SK-N-SH treated with all-trans-retinoic acid at 6 μM for 48 hours (cell line): ENCODE results near the gene GSS.
"Not testable (repeated sequence)": the region's sequence is repeated elsewhere in the genome, so short reads cannot be mapped to it uniquely, and the experiment has no call there.

Experiments used
- ATAC-seq: fragments of 200-7000 bp; cut with Tn5 transposase; 3 replicates; pipeline ENCODE4 v1.9.1; 2020; ENCODE audit warnings: mild to moderate bottlenecking, moderate library complexity
- ARNTL ChIP-seq: fragments of 450-650 bp; formaldehyde crosslinking; IDR thresholded peaks from 2 replicates; pipeline ENCODE4 v1.5.0; 2020; ENCODE audit warnings: low read depth, mild to moderate bottlenecking, moderate library complexity, borderline replicate concordance
- BACH2 ChIP-seq: fragments of 250-450 bp; sonication (Bioruptor Pico); IDR thresholded peaks from 2 replicates; pipeline ENCODE4 v1.9.0; 2021; ENCODE audit warnings: mild to moderate bottlenecking, borderline replicate concordance
- ESRRG ChIP-seq: fragments of 250-450 bp; sonication (Bioruptor Pico); IDR thresholded peaks from 2 replicates; pipeline ENCODE4 v1.6.1; 2021; ENCODE audit warnings: mild to moderate bottlenecking
- GLIS3 ChIP-seq: fragments of 250-450 bp; sonication (Bioruptor Pico); IDR thresholded peaks from 2 replicates; pipeline ENCODE4 v1.5.0; 2020; ENCODE audit warnings: mild to moderate bottlenecking, moderate library complexity
- ISL1 ChIP-seq: fragments of 250-450 bp; sonication (Bioruptor Pico); IDR thresholded peaks from 2 replicates; pipeline ENCODE4 v2.1.2; 2022; ENCODE audit warnings: mild to moderate bottlenecking, moderate library complexity
- PPARA ChIP-seq: fragments of 250-450 bp; sonication (Bioruptor Pico); IDR thresholded peaks from 2 replicates; pipeline ENCODE4 v1.5.0; 2020; ENCODE audit warnings: mild to moderate bottlenecking, borderline replicate concordance
- RARB ChIP-seq: fragments of 250-450 bp; sonication (Bioruptor Pico); IDR thresholded peaks from 2 replicates; pipeline ENCODE4 v1.8.0; 2021; ENCODE audit warnings: mild to moderate bottlenecking, moderate library complexity
- SNAI2 ChIP-seq: fragments of 250-450 bp; sonication (Bioruptor Pico); IDR thresholded peaks from 2 replicates; pipeline ENCODE4 v1.5.0; 2020; ENCODE audit warnings: mild to moderate bottlenecking, moderate library complexity
- TOX ChIP-seq: fragments of 250-450 bp; sonication (Bioruptor Pico); IDR thresholded peaks from 2 replicates; pipeline ENCODE4 v1.8.0; 2021; ENCODE audit warnings: mild to moderate bottlenecking, moderate library complexity, borderline replicate concordance
- ZC3H10 ChIP-seq: fragments of 250-450 bp; sonication (Bioruptor Pico); IDR thresholded peaks from 2 replicates; pipeline ENCODE4 v1.5.1; 2021; ENCODE audit warnings: mild to moderate bottlenecking, moderate library complexity
- ZFP3 ChIP-seq: fragments of 250-450 bp; sonication (Bioruptor Pico); IDR thresholded peaks from 2 replicates; pipeline ENCODE4 v1.5.0; 2020; ENCODE audit warnings: mild to moderate bottlenecking, moderate library complexity
- ZFP30 ChIP-seq: fragments of 450-650 bp; formaldehyde crosslinking; IDR thresholded peaks from 2 replicates; pipeline ENCODE4 v1.5.0; 2022; ENCODE audit warnings: mild to moderate bottlenecking, moderate library complexity
- ZNF565 ChIP-seq: fragments of 450-650 bp; formaldehyde crosslinking; conservative IDR thresholded peaks from 2 replicates; pipeline ENCODE4 v1.5.0; 2020; ENCODE audit warnings: low read depth, mild to moderate bottlenecking, moderate library complexity
- ZNF70 ChIP-seq: fragments of 450-650 bp; formaldehyde crosslinking; IDR thresholded peaks from 2 replicates; pipeline ENCODE4 v1.5.0; 2020; ENCODE audit warnings: mild to moderate bottlenecking, moderate library complexity
- ZNF8 ChIP-seq: fragments of 450-650 bp; formaldehyde crosslinking; IDR thresholded peaks from 2 replicates; pipeline ENCODE4 v1.5.0; 2020; ENCODE audit warnings: mild to moderate bottlenecking, moderate library complexity
- TF ChIP-seq, protein P1 (sequence below): fragments of 250-450 bp; sonication (Bioruptor Pico); IDR thresholded peaks from 2 replicates; pipeline ENCODE4 v1.8.0; 2021; ENCODE audit warnings: low read depth, mild to moderate bottlenecking, moderate library complexity, borderline replicate concordance
- TF ChIP-seq, protein P2 (sequence below): fragments of 250-450 bp; sonication (Bioruptor Pico); IDR thresholded peaks from 2 replicates; pipeline ENCODE4 v1.5.1; 2021; ENCODE audit warnings: mild to moderate bottlenecking, moderate library complexity
- TF ChIP-seq, protein P3 (sequence below): fragments of 250-450 bp; sonication (Bioruptor Pico); IDR thresholded peaks from 2 replicates; pipeline ENCODE4 v1.5.0; 2020; ENCODE audit warnings: mild to moderate bottlenecking, moderate library complexity
- TF ChIP-seq, protein P4 (sequence below): fragments of 250-450 bp; sonication (Bioruptor Pico); IDR thresholded peaks from 2 replicates; pipeline ENCODE4 v1.5.1; 2020; ENCODE audit warnings: low read depth, mild to moderate bottlenecking, moderate library complexity

Gene GSS

DNA sequence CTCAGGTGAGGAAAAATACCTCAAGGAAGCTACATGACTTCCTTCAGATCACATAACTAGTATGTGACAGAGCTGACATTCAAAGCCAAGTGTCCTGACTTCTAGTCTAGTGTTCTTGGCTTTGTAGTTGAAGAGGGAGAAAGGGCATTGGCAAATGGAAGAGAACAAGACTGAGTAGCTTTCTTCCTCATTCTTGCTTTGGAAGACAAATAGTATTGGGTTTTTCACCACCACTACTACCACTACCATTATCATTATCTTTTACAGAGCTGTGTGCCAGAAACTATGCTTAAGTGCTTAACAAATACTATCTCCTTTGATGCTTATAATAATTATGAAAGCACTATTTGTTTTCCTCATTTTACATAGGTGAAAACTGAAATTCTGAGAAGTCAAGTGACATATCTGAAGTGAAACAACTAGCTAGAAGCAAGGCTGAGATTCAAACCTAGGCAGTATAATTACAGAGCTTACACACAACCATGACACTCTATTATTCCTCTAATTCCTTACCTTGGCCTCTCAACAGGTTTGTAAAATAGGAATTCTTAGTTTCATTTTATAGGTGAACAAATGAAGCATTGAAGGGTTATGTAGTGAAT is 72.4 kb downstream of the GSS start:
- no peak for ATAC-seq
- TF ChIP-seq GLIS3 (CRISPR knock-in tag) (no peak), PPARA (no peak), ZNF70 (no peak), ARNTL (CRISPR knock-in tag) (no peak)

DNA sequence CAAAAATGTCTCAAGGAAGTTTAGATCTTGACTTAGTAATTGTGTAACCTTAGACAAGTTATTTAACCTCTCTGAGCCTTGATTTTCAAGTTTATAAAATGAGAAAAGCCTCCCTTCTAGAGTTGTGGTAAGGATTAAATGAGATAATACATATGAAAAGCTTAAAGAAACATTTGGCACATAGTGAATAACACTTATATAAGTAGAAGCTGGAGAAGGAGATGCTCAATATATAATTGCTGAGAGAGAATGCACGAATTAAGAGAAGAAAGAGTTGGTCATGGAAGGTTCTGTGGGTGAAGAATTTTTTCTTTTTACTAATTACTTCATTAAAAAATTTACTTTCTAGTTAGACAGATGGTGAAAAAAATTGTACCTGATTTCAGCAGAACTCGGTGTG is 73.9 kb downstream of the GSS start:
- TF ChIP-seq TOX (CRISPR knock-in tag) (no peak), ZNF565 (CRISPR knock-in tag) (no peak), BACH2 (CRISPR knock-in tag) (no peak), ZNF70 (no peak), ARNTL (CRISPR knock-in tag) (no peak), ZNF8 (CRISPR knock-in tag) (no peak)
- TF ChIP-seq, protein P1, sequence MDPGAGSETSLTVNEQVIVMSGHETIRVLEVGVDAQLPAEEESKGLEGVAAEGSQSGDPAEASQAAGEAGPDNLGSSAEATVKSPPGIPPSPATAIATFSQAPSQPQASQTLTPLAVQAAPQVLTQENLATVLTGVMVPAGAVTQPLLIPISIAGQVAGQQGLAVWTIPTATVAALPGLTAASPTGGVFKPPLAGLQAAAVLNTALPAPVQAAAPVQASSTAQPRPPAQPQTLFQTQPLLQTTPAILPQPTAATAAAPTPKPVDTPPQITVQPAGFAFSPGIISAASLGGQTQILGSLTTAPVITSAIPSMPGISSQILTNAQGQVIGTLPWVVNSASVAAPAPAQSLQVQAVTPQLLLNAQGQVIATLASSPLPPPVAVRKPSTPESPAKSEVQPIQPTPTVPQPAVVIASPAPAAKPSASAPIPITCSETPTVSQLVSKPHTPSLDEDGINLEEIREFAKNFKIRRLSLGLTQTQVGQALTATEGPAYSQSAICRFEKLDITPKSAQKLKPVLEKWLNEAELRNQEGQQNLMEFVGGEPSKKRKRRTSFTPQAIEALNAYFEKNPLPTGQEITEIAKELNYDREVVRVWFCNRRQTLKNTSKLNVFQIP (CRISPR knock-in tag), result no peak
- TF ChIP-seq, protein P2, sequence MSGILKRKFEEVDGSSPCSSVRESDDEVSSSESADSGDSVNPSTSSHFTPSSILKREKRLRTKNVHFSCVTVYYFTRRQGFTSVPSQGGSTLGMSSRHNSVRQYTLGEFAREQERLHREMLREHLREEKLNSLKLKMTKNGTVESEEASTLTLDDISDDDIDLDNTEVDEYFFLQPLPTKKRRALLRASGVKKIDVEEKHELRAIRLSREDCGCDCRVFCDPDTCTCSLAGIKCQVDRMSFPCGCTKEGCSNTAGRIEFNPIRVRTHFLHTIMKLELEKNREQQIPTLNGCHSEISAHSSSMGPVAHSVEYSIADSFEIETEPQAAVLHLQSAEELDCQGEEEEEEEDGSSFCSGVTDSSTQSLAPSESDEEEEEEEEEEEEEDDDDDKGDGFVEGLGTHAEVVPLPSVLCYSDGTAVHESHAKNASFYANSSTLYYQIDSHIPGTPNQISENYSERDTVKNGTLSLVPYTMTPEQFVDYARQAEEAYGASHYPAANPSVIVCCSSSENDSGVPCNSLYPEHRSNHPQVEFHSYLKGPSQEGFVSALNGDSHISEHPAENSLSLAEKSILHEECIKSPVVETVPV, result no peak
- ATAC-seq, result no peak

DNA sequence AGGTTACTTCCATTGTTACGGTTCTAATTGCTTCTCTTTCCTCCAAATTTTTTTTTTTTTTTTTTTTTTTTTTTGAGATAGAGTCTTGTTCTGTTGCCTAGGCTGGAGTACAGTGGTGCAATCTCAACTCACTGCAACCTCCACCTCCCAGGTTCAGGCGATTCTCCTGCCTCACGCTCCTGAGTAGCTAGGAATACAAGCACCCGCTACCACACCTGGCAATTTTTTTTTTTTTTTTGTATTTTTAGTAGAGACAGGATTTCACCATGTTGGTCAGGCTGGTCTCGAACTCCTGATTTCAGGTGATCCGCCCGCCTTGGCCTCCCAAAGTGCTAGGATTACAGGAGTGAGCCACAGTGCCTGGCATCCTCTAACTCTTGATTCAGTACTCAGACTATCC is 74.6 kb downstream of the GSS start:
- not testable (repeated sequence) for ATAC-seq

DNA sequence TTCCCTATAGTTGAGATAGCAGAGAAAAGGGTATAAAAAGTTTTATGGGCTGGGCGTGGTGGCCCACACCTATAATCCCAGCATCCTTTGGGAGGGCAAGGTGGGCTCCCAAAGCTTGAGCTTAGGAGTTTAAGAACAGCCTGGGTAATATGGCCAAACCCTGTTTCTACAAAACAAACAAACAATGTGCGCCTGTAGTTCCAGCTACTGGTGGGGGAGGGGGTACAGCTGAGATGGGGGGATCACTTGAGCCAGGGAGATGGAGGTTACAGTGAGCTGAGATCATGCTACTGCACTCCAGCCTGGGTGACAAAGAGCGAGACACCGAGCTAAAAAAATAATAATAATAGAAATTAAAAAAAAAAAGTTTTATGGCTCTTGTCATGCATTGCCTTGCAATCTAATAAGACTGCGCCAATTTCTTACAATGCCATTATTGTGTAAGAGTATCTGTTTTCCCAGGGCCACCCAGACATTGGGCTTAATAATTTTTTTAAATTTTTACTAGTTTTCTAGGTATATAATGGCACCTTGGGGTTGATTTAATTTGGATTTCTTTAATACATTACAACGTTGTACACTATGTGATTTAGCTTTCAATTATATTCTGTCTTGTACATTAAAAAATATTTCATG is 75.3 kb downstream of the GSS start:
- TF ChIP-seq BACH2 (CRISPR knock-in tag) (no peak), ZFP3 (no peak), RARB (no peak), ZNF8 (CRISPR knock-in tag) (no peak), TOX (CRISPR knock-in tag) (no peak), ZFP30 (CRISPR knock-in tag) (no peak), SNAI2 (CRISPR knock-in tag) (no peak), GLIS3 (CRISPR knock-in tag) (no peak), ESRRG (CRISPR knock-in tag) (no peak), ZNF70 (no peak), PPARA (no peak), ZC3H10 (CRISPR knock-in tag) (no peak), ISL1 (CRISPR knock-in tag) (no peak), ARNTL (CRISPR knock-in tag) (no peak)
- TF ChIP-seq, protein P2, result no peak
- TF ChIP-seq, protein P3, sequence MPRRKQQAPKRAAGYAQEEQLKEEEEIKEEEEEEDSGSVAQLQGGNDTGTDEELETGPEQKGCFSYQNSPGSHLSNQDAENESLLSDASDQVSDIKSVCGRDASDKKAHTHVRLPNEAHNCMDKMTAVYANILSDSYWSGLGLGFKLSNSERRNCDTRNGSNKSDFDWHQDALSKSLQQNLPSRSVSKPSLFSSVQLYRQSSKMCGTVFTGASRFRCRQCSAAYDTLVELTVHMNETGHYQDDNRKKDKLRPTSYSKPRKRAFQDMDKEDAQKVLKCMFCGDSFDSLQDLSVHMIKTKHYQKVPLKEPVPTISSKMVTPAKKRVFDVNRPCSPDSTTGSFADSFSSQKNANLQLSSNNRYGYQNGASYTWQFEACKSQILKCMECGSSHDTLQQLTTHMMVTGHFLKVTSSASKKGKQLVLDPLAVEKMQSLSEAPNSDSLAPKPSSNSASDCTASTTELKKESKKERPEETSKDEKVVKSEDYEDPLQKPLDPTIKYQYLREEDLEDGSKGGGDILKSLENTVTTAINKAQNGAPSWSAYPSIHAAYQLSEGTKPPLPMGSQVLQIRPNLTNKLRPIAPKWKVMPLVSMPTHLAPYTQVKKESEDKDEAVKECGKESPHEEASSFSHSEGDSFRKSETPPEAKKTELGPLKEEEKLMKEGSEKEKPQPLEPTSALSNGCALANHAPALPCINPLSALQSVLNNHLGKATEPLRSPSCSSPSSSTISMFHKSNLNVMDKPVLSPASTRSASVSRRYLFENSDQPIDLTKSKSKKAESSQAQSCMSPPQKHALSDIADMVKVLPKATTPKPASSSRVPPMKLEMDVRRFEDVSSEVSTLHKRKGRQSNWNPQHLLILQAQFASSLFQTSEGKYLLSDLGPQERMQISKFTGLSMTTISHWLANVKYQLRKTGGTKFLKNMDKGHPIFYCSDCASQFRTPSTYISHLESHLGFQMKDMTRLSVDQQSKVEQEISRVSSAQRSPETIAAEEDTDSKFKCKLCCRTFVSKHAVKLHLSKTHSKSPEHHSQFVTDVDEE, result no peak
- TF ChIP-seq, protein P4, sequence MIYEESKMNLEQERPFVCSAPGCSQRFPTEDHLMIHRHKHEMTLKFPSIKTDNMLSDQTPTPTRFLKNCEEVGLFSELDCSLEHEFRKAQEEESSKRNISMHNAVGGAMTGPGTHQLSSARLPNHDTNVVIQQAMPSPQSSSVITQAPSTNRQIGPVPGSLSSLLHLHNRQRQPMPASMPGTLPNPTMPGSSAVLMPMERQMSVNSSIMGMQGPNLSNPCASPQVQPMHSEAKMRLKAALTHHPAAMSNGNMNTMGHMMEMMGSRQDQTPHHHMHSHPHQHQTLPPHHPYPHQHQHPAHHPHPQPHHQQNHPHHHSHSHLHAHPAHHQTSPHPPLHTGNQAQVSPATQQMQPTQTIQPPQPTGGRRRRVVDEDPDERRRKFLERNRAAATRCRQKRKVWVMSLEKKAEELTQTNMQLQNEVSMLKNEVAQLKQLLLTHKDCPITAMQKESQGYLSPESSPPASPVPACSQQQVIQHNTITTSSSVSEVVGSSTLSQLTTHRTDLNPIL (CRISPR knock-in tag), result no peak
- ATAC-seq, result no peak
